GM21528 (cell line): Measurements from ENCODE around the gene PSMD13.
"Not testable (repeated sequence)": the region's sequence is repeated elsewhere in the genome, so short reads cannot be mapped to it uniquely, and the experiment has no call there.

Source experiments
- ATAC-seq: cut with Tn5 transposase; IDR thresholded peaks from one replicate; pipeline ENCODE4 v1.9.1; 2021; ENCODE audit warnings: mild to moderate bottlenecking, moderate library complexity; ENCODE audit not compliant: unreplicated experiment, low FRiP score

The PSMD13 gene

GRCh38 chr11:285021-285893, 48.5 kb downstream of the PSMD13 start:
- ATAC-seq, result no peak

DNA sequence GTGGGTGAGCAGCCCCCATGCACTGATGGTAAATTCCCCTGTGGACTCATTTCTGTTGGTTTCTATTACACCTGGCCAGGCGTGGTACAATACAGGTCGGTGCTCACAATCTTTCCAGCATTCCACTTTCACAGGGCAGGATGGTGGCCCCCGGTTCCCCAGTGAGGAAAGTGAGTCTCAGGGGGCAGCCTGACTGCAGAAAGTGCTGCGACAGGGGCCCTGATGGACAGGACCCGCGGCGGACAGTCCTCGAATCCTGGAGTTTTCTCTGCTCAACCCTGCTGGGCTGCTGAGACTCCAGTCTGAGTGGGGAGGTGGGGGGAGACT, 49.1 kb downstream of the PSMD13 start:
- ATAC-seq, result no peak

DNA sequence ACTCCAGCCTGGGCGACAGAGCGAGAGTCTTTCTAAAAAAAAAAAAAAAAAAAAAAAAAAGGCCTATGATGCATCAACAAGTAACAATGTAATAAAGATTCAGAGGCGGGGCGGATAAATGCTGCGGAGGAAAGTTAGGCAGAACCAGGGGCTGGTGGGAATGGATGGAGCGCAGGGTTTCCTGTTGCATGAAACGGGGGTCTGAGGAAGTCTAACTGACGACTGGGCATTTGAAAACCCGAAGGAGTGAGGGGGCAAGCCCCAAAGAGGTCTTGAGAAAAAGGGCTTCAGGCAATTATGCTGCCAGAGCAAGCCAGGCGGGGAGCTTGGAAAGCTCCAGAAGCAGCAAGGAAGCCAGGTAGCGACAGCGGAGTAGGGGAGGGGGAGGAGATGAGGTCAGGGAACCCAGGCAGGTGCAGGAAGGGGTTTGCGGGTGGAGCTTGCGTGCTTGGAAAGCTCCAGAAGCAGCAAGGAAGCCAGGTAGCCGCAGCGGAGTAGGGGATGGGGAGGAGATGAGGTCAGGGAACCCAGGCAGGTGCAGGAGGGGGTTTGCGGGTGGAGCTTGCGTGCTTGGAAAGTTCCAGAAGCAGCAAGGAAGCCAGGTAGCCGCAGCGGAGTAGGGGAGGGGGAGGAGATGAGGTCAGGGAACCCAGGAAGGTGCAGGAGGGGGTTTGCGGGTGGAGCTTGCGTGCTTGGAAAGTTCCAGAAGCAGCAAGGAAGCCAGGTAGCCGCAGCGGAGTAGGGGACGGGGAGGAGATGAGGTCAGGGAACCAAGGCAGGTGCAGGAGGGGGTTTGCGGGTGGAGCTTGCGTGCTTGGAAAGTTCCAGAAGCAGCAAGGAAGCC, 50.4 kb downstream of the PSMD13 start:
- not testable (repeated sequence) for ATAC-seq

DNA sequence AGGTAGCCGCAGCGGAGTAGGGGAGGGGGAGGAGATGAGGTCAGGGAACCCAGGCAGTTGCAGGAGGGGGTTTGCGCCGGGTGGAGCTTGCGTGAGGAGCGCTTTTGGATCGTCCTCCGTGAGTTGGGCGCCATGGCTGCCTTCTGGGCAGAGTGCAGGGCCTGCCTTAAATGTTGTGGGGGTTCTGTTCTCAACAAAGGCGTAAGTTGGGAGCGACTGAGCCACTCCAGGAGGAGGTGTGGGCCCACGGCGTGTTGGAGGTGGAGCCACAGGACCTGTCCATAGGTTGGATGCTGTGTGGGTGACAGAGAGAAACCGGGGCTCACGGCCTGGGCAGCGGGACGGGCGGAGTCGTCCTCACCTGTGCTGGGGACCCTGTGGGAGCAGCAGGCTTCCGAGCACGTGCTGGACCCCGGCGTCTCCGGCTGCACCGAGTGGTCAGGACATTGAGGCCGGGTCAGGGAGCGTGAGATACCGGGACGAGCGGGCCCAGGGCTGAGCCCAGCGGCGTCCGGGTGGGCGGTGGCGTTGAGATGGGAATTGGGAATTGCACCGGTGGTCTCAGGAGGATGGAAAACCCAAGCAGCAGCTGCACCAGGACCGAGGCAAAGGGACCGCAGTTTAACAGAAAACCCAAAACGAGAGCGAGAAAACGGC, 51.2 kb downstream of the PSMD13 start:
- no peak for ATAC-seq

DNA sequence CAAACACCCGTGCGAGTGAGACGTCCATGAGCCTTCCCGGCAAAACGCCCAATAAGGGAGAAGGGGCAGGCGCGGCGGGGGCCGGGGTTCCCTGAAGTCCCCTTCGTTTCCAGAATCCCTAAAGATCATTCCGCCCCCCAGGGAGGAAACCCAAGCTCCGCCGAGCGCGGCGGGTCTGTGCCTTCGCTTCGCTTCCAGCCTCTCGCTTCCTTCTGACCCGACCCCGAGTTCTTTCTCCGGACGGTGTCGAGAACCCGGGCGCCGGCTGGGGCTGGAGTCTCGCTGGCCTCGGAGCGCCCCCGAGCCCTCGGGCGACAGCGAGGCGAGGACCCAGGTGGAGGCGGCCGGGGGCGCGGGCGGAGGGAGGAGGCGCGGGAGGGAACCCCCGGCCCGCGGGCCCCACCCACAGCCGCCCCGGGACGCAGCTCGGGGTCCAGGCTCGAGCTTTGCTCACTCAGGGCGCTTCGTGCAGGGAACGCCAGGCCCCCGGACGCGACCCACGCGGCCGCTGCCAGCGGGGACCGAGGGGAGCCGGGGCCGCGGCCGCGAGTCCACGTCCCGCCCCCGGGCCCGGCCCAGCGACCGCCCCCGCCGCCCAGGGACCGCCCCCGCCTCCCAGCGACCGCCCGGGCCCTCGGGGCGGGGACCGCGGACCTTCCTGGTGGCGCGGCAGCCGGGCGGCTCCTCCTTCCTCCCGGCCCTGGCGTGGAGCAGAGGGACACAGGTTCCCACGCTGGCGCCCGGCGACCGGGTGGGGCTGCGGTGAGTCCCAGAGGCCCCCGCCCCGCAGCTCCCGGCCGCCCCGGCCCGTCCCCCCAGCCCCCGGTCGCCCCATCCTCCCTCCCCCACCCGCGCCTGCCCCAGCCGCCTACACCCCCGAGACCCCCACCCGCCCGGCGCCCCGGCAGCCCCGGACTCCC, 52.0 kb downstream of the PSMD13 start, which contains the start of gene PGGHG:
Gene PGGHG, plus strand, starts transcription at position 649 of the 920 bp plus-strand sequence. CDS start 691 bp downstream, outside the sequence.
- ATAC-seq, result peak; percentile 64

DNA sequence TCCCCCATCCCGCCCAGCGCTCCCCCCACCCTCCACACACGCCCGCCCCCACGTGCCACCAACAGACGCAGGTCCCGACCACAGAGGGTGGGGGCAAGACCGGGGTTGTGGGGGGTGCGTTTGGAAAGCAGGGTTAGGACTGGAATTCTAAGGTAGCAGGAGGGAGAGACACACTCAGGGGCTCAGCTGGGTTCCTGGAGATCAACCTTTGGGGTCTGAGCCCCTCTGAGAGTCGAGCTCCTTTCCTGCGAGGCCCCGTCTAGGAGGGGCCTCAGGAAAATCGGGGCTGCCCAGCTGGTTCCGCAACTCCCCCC, 52.6 kb downstream of the PSMD13 start:
- no peak for ATAC-seq

- no peak for ATAC-seq
Measured at GRCh38 chr11:289712-290620, 53.2 kb downstream of the PSMD13 start.

GRCh38 chr11:290621-291231, 54.0 kb downstream of the PSMD13 start:
- ATAC-seq, result no peak

DNA sequence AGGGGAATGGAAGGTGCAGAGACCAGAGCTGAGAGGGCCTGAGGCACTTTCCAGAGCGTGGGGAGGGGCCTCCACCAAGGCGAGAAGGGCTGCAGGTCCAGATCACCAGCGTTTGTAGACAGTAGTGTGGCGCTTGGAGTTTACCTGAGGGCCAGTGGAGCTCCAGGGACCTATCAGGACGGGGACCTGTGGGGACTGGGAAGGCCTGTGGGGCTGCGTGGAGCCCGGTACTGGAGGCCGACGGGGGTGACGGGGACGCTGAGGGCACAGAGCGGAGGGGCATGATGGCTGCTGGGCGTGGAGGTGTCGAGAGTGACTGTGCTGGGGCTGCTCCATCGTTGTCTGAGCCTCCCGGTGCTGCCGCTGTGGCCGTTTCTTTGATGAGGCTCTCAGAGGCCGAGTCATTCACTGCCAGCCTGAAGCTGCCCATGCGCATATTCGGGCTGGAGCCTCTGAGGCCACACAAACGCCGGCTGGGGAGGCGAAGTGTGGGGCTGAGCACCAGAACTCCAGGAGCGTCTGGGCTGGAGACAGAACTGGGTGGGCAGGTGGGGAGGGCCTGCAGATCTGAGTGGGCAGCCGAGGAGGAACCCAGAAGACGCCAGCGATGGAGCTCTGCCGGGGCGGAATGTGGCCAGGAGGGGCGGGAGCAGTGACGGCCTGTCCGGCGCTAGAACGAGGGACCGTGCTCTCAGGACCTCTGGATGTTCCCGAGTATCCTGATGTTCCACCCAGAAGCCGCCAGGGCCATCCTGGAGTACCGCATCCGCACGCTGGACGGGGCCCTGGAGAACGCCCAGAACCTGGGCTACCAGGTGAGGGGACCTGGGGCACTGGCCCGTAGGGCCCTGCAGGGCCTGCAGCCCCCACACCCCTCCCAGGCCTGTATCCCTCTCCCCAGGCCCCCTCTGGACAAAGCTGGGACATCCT, 54.8 kb downstream of the PSMD13 start:
- no peak for ATAC-seq

DNA sequence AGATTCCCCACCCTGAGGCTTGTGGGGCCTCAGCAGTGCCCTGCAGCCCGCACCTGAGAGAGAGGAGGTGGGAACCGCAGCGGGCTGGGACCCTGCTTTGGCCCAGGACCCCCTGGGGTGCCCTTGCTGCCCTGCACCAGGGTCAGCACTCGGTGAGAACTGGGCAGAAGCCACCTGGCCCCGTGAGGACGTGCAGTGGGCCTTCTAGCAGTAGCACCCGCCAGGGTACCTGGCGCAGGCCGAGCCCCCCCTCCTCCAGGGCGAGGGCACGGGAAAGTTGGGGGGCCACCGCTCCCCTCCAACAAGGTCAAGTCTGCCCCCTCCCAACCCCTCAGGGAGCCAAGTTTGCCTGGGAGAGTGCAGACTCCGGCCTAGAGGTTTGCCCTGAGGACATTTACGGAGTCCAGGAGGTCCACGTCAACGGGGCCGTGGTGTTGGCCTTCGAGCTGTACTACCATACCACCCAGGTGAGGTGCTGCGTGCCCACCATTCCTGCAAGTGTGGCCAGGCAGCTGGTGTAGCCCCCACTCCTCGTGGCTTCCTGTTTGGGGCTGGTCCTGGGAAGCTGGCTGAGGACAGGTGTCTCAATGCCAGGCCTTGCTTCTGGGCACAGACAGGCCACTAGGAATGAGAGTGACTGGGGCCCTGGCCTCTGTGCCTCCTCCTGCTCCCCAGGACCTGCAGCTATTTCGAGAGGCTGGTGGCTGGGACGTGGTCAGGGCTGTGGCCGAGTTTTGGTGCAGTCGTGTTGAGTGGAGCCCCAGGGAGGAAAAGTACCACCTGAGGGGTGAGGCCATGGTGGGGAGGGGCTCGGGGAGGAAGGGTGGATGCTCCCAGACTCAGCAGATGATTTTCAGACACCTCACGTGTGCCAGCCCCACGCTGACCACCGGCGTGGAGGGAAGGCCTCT, 55.7 kb downstream of the PSMD13 start:
- no peak for ATAC-seq

DNA sequence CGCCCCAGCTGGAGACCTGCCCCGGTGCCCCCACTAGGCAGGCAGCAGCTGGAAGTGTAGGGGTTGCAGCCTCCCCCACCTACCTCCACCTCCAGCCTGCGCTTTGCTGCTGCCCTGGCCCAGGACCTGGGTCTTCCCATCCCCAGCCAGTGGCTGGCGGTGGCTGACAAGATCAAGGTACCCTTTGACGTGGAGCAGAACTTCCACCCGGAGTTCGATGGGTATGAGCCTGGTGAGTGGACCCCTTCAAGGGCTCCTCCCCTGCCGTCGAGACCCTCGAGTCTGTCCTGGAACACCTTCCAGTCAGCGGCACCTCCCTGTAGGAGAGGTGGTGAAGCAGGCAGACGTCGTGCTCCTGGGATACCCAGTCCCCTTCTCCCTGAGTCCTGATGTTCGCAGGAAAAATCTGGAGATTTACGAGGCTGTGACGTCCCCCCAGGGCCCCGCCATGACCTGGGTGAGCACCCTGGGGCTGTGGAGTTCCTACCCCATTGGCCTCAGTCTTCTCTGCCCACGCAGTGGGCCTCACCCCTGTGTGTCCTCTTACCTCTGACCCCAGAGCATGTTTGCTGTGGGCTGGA, 56.6 kb downstream of the PSMD13 start:
- ATAC-seq, result no peak

GRCh38 chr11:293852-294661, 57.3 kb downstream of the PSMD13 start:
- no peak for ATAC-seq

- no peak for ATAC-seq
Measured at GRCh38 chr11:294780-295179, 58.0 kb downstream of the PSMD13 start.

DNA sequence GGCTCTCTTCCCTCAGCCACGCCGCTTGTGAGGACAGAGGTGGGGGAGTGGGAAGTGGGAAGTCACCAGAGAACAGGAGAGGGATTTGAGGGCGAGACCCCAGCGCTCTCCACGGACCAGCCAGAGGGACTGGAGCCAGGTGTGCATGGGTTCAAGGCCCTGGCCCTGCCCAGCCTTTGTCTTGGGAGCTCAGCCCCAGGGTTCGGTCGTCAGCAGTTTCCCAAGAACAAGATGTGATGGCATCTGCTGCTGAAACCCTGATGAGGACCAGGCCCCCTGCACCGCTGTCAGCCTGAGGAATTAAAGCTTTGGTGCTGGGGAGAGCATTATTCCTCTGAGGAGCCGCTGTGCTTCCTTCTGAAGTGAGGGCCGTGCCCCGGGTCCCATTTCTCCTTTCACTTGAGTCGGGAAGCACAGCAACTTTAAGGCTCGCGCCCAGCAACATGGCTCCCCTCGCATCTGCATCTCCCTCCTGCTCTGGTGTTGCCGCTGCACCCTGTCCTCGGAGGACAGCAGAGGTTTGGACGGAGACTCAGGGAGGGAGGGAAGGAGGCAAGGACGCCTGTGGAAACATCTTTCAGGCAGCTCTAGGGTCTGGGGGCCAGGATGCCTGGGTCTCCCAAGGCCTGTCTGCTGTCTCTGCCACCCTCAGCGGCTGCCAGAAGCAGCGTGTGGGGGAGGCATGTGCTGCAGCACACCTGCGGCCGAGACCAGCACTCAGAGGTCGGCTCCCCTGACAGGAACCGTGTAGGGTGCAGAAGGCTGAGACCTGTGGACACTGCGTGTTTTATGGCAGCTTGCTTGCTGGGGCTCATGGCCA, 58.8 kb downstream of the PSMD13 start:
- no peak for ATAC-seq
